Effector memory CD8-positive, alpha-beta T cell (primary cell): ENCODE data around the gene MT1B.
"Not testable (repeated sequence)": the region's sequence is repeated elsewhere in the genome, so short reads cannot be mapped to it uniquely, and the experiment has no call there.

ENCODE experiments used
- ATAC-seq: fragments of 150-1000 bp; cut with Tn5 transposase; replicated peaks from 2 replicates; pipeline ENCODE4 v1.10.0; 2021; ENCODE audit warnings: mild to moderate bottlenecking, moderate library complexity
- DNase-seq, 3 experiments: peaks; one replicate each; pipeline ENCODE4 v3.0.0; 2021
- H3K27ac Mint-ChIP-seq, 2 donors: one replicate each; pipeline ENCODE4 v1.8.0; 2022; ENCODE audit warnings: mild to moderate bottlenecking in 2 of 2, mixed read lengths in 2 of 2, moderate library complexity in 2 of 2
- H3K27me3 Mint-ChIP-seq, 2 donors: one replicate each; pipeline ENCODE4 v1.8.0; 2022; ENCODE audit warnings: mixed read lengths in 2 of 2
- H3K36me3 Mint-ChIP-seq: one replicate; pipeline ENCODE4 v1.8.0; 2022; ENCODE audit warnings: mild to moderate bottlenecking, moderate library complexity, mixed read lengths; ENCODE audit not compliant: insufficient read depth
- H3K4me1 Mint-ChIP-seq, 2 donors: one replicate each; pipeline ENCODE4 v1.8.0; 2022; ENCODE audit warnings: low read depth in 2 of 2, mixed read lengths in 2 of 2
- H3K4me3 Mint-ChIP-seq, 2 donors: one replicate each; pipeline ENCODE4 v1.8.0; 2022; ENCODE audit warnings: mild to moderate bottlenecking in 2 of 2, mixed read lengths in 2 of 2, moderate library complexity in 2 of 2
- H3K9me3 Mint-ChIP-seq, 2 donors: one replicate each; pipeline ENCODE4 v1.8.0; 2022; ENCODE audit warnings: mixed read lengths in 2 of 2

The MT1B gene

DNA sequence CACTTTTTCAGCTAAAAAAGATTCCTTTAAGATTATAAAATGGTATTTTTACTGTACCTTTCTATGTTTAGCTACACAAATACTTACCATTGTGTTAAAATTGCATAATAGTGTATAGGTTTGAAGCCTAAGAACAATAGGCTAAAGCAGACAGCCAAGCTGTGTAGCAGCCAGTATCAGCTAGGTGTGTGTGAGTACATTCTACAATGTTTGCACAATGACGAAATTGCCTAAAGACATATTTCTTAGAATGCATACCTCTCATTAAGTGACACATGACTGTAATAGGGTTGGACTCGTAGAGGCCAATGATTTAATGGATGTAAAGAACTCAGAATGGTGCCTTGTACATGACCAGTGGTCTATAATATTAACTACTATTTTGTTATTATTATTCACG, 1.9 kb upstream of the MT1B start:
- ATAC-seq: no peak
- H3K4me1 Mint-ChIP-seq: no peaks in the 10 kb centered on the region
- H3K36me3 Mint-ChIP-seq: no peaks in the 10 kb centered on the region
- H3K9me3 Mint-ChIP-seq: no peaks in the 10 kb centered on the region
- DNase-seq: no peak
- no peak overlapping the region for H3K4me3 Mint-ChIP-seq
- no peak overlapping the region for H3K27ac Mint-ChIP-seq
- peaks cover 0 to 58% of the 10 kb centered on the region in 2 donors for H3K27me3 Mint-ChIP-seq

DNA sequence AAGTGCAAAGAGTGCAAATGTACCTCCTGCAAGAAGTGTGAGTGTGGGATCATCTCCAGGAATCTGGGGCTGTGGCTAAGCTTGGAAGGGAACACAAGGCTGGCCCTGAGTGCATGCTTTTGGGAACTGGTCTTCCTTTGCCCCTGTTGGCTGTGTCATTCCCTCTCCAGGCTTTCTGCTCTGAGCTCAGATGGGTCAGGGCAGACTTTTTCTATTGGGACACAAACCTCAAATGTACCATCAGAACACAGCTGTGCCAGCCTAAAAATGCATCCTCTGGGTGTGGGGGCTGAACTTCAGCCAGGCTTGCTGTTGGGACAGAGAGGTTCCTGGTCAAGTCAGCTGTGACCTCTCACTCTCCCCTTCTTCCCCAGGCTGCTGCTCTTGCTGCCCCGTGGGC, 914 bp downstream of the MT1B start:
- no peak overlapping the region for H3K27ac Mint-ChIP-seq
- DNase-seq: no peak
- H3K4me1 Mint-ChIP-seq: peaks cover 0 to 4% of the 10 kb centered on the region in 2 donors
- H3K36me3 Mint-ChIP-seq: peaks cover 6% of the 10 kb centered on the region
- no peaks in the 10 kb centered on the region for H3K9me3 Mint-ChIP-seq
- H3K27me3 Mint-ChIP-seq: peaks cover 0 to 50% of the 10 kb centered on the region in 2 donors
- H3K4me3 Mint-ChIP-seq: no peak overlapping the region
- no peak for ATAC-seq

DNA sequence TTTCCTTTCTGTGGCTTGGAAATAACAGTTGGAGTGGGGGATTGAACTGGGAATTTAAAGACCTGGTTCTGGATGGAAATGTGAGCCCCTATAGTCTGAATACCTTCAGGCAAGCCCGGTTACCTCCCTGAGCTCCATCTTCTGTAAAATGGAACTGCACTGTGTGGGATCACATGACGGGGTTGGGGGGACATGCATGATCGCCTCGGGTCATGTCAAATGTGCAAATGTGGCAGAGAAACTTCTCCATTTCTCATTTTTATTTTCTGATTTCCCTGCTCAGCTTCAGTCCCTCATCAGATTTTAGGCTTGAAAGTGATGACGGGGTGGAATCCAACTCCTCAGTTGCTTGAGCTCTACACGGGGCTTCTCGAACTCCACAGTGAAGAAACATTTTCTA, 1.5 kb downstream of the MT1B start:
- no peak for ATAC-seq
- Mint-ChIP-seq H3K9me3 (no peaks in the 10 kb centered on the region), H3K27me3 (peaks cover 0 to 46% of the 10 kb centered on the region in 2 donors), H3K36me3 (peaks cover 9% of the 10 kb centered on the region), H3K27ac (no peak overlapping the region), H3K4me3 (no peak overlapping the region), H3K4me1 (peaks cover 5 to 8% of the 10 kb centered on the region in 2 donors)
- DNase-seq: no peak

DNA sequence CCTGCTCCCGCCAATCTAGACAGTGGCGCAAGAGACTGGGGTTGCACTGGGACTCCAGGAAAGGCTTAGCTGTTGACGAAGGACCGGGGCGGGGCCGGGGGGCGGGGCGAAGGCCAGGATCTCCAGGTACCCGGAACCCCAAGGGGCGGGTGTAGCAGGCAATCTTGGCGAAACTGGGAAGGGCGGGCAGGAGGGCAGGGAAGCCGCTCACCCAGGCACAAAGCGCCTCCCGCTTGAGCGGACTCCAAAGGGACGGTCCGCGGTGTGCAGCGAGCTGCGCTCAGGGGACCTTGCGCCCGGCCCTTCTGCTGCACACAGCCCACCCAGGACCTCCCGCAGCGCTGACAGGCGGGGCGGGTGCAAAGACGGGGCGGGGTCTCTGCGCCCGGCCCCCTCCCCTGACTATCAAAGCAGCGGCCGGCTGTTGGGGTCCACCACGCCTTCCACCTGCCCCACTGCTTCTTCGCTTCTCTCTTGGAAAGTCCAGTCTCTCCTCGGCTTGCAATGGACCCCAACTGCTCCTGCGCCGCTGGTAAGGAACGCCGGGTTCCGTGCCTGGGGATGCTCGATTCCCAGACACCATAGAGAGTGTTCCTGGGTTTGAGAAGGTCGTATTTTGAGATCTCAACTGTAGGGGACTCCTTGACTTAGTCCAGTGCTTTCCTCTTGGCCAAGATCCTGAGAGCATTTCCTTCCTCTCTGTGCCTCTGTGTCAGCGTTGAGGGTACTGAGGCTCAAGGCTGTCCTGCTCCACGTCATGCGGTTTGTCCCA, 6.1 kb downstream of the MT1B start, which contains the start of gene MT1F:
Gene MT1F (plus strand): TSS at position 405 of the 772 bp plus-strand sequence. CDS start 100 bp downstream, at position 505.
- no peaks in the 10 kb centered on the region for H3K9me3 Mint-ChIP-seq
- ATAC-seq: peak; percentile 84
- DNase-seq: peak; percentile 39 to 54 (median 45)
- H3K4me1 Mint-ChIP-seq: peaks cover 18 to 20% of the 10 kb centered on the region in 2 donors
- peak within 1 kb of the TSS; percentile 90 to 94 for H3K27ac Mint-ChIP-seq
- peaks cover 0 to 14% of the 10 kb centered on the region in 2 donors for H3K27me3 Mint-ChIP-seq
- peak within 1 kb of the TSS; percentile 89 to 98 for H3K4me3 Mint-ChIP-seq
- H3K36me3 Mint-ChIP-seq: peaks cover 9% of the 10 kb centered on the region

DNA sequence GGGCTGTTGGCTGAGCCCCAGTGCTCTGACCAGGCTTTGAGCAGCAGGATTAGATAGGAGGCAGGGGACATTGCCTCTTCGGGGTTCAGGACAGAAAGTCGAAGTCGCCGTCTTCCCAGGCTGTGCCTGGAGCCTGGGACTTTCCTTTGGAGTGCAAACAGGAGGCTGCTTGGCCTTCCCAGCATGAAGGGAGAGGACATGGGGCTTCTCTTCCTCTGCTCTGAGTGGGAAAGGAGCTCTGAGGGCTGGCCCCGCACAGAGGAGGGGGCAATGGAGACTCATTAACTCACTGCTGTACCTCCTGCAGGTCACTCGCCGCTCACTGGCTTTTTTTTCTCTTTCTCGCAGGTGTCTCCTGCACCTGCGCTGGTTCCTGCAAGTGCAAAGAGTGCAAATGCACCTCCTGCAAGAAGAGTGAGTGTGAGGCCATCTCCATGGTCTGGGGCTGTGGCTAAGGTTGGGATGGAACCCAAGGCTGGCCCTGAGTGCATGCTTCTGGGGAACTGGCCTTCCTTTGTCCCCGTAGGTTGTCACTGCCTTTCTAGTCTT, 6.7 kb downstream of the MT1B start:
- H3K4me1 Mint-ChIP-seq: peaks cover 21 to 23% of the 10 kb centered on the region in 2 donors
- no peak for DNase-seq
- H3K36me3 Mint-ChIP-seq: peaks cover 9% of the 10 kb centered on the region
- peak overlapping the region; percentile 90 to 94 for H3K27ac Mint-ChIP-seq
- H3K4me3 Mint-ChIP-seq: peak overlapping the region; percentile 89 to 98
- ATAC-seq: no peak
- H3K27me3 Mint-ChIP-seq: peaks cover 0 to 13% of the 10 kb centered on the region in 2 donors
- no peaks in the 10 kb centered on the region for H3K9me3 Mint-ChIP-seq

DNA sequence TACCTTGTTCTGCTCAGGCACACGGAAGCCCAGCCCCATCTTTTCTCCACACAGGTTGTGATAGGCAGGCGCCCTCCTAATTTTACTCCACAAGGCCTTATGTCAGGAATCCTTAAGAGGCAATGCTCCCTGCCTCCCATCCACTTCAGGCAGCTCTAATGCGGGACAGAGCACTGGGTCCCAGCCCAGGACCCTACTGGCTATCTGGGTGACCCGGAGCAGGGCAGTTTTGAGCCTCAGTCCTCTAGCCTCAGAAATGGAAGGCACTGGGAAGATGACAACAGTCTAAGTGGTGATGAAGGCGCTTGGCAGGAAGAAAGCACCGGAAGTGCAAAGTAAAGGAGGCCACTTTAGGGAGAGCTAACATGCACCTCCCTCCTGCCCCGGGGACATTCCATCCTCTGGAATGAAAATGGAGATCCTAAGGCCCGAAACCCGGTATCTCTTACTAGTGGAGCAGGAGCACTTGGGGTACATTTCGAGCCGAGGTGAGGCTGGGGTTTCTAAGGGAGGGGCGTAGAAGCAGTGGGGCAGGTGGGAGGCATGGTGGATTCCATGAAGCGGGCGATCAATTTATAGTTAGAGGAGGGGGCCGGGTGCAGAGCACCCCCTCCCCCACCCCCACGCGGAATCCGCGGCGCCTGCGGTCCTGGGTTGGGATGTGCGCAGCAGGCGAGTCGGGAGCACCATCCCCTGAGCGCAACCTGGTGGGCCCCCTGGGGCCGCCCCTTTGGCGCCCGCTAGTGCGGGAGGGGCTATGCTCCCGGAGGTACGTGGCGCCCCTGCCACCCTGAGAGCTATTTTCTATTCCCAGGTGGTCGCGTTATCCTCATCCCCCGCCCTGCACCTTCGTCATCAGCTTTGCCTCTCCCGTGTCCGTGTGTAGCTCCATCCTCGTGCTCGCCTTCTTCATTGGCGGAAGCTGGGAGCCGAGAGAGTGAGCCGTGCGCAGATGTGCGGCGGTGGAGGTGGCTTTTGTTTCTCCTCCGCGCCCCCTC, 11.0 kb downstream of the MT1B start:
- H3K4me1 Mint-ChIP-seq: peaks cover 18 to 25% of the 10 kb centered on the region in 2 donors
- no peak for DNase-seq
- peaks cover 2% of the 10 kb centered on the region for H3K36me3 Mint-ChIP-seq
- peak; percentile 65 for ATAC-seq
- H3K4me3 Mint-ChIP-seq: peak overlapping the region; percentile 83 to 85
- H3K27ac Mint-ChIP-seq: peak overlapping the region; percentile 78 to 80
- H3K27me3 Mint-ChIP-seq: peaks cover 9 to 51% of the 10 kb centered on the region in 2 donors
- no peaks in the 10 kb centered on the region for H3K9me3 Mint-ChIP-seq

DNA sequence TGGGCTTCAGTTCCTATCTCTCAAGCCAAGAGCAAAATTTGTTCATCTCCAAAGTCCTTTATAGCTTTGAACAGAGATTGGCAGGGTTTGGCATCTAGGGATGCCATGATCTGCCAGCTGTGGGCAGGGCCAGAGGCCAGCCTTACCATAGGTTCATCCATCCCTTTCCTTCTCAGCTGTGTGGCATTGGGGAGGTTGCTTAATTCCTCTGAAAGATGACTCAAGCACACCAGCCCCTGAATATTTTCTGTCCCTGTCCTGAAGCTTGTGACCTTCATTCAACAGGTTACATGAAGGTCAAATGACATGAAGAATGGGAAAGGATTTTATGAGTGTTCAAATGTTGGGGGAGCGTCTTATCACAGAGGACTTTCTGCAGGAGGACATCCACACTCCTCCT, 12.8 kb downstream of the MT1B start:
- H3K27ac Mint-ChIP-seq: no peak overlapping the region
- DNase-seq (no peak), ATAC-seq (no peak)
- peaks cover 27 to 70% of the 10 kb centered on the region in 2 donors for H3K27me3 Mint-ChIP-seq
- H3K9me3 Mint-ChIP-seq: no peaks in the 10 kb centered on the region
- no peaks in the 10 kb centered on the region for H3K36me3 Mint-ChIP-seq
- H3K4me3 Mint-ChIP-seq: no peak overlapping the region
- H3K4me1 Mint-ChIP-seq: peaks cover 21 to 23% of the 10 kb centered on the region in 2 donors

DNA sequence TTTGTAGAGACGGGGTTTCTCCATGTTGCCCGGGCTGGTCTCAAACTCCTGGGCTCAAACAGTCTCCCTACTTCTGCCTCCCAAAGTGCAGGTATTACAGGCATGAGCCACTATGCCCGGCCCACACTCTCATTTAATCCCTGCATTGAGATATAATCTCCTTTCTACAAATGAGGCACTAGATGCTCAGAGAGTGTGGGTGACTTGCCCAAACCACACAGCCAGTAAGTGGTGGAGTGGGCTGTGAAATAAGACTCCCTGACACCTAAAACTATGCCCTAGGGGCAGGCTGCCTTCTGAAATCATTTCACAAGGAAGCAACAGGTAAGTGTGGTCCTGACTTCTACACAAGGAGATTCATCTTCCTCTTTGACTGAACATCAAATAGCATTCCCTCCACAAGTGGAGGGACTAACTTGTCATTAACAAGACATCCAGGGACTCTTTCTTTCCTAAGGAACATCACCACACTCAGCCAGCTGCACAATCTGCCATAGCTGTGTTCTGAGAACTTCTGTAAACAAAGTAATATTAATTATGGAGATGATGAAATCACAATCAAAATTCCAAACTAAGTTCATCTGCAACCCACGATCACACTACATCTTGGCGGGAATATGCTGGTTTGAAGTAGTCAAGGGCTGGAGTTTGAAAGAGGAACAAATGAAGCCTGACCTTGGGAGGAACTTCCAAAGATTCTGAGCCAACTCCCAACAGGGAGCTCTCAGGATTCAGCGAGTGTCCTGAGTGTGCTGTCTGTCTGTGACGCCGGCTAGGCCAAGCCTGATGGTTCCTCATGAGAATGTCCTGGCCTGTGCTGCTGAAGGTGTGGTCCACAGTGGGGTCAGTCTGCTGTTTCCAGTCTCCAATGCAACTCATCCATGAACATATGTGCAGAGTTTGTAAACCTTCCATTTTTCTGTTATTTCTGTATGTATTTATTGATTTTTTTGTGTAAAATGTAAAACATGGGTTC, 13.9 kb downstream of the MT1B start:
- not testable (repeated sequence) for DNase-seq, H3K4me3 Mint-ChIP-seq, H3K9me3 Mint-ChIP-seq, H3K27ac Mint-ChIP-seq, ATAC-seq, H3K36me3 Mint-ChIP-seq
- Mint-ChIP-seq H3K27me3 (peaks cover 35 to 80% of the 10 kb centered on the region in 2 donors), H3K4me1 (peaks cover 24 to 26% of the 10 kb centered on the region in 2 donors)

DNA sequence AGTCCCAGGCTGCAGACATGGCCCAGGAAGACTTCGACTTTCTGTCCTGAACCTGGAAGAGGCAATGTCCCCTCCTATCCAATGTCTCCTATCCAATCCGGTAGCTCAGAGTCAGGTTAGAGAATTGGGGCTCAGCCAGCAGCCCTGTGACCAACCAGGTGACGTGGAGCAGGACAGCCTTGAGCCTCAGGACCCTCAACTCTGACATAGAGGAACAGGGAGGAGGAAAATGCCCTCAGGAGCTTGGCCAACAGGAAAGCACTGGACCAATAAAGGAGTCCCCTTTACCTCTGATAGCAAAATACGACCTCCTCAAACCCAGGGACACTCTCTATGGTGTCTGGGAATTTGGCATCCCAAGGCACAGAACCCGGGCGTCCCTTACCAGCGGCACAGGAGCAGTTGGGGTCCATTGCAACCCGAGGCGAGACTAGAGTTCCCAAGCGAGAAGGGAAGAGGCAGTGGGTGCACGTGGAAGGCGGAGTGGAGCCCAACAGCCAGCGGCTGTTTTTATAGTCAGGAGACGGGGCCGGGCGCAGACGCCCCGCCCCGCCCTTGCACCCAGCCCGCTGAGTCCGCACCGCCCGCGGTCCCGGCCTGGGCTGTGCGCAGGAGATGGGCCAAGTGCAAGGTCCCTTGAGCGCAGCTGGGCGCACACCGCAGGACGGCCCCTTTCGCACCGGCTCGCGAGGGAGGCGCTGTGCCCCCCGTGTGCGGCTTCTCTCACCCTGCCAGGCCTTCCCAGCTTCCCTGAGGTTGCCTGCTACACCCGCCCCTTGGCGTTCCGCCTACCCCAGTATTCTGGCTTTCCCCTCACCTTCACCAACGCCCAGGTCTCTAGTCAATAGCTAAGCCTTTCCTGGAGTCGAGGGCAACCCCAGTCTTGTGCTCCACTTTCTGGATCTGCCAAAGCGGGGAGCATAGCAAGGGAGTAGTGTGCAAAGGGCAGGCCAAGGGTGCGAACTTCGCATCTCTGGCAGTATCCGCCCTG, 16.2 kb downstream of the MT1B start, which contains the start of gene MT1G:
Gene MT1G (minus strand): TSS at position 485 of the 991 bp plus-strand sequence. CDS start 72 bp downstream, at position 413.
- Mint-ChIP-seq H3K27me3 (peaks cover 44 to 93% of the 10 kb centered on the region in 2 donors), H3K27ac (no peak within 1 kb of the TSS), H3K9me3 (no peaks in the 10 kb centered on the region), H3K36me3 (no peaks in the 10 kb centered on the region), H3K4me1 (peaks cover 14 to 17% of the 10 kb centered on the region in 2 donors), H3K4me3 (peak within 1 kb of the TSS in 1 of 2 donors; percentile 37)
- peak; percentile 84 for ATAC-seq
- DNase-seq: peak in 1 of 3 experiments; percentile 23

DNA sequence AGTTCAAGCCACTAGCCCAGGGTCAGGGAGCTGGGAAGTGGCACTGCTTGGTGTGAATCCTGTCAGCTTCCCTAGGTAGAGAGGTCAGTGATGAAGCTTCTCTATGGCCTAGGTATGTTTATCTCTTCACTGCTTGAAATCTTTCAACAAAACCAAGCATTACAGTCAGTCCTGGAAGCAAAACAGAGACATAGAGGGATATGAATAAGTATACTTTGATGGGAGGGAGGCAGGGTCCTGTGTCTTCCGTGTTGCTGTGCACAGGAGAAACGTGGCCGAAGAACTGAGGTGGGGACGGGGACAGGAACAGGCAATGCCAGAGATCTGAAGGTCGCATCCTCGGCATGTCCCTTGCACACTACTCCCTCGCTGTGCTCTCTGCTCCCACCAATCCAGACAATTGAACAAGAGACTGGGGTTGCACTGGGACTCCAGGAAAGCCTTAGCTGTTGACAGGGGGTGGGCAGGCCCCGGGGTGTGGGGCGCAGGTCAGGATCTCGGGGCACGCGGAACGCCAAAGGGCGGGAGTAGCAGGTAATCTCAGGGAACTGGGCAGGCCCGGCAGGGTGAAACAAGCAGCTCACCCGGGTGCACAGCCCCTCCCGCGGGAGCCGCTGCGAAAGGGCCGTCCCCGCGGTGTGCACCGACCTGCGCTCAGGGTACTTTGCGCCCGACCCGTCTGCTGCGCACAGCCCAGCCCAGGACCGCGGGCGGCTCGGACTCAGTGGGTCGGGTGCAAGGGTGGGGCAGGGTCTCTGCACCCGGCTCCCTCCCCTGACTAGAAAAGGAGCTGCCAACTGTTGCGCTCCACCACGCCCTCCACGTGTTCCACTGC, 17.5 kb downstream of the MT1B start, which contains the start of gene MT1H:
Gene MT1H (plus strand): TSS at position 810 of the 835 bp plus-strand sequence. CDS start 71 bp downstream, outside the sequence.
- Mint-ChIP-seq H3K36me3 (no peaks in the 10 kb centered on the region), H3K4me1 (peaks cover 10 to 13% of the 10 kb centered on the region in 2 donors), H3K4me3 (peak within 1 kb of the TSS; percentile 21 to 45), H3K27me3 (peaks cover 44 to 95% of the 10 kb centered on the region in 2 donors), H3K27ac (no peak within 1 kb of the TSS), H3K9me3 (no peaks in the 10 kb centered on the region)
- no peak for DNase-seq
- ATAC-seq: no peak
